Skin epidermis (tissue), 12 donors: Measurements from ENCODE around the gene ASIC2.

Source experiments
- H3K27ac ChIP-seq, 21 experiments: fragments of 200-600 bp; sonication (generic) in 11 of 21; one replicate each; pipeline ENCODE4 v1.5.0; 2020; ENCODE audit warnings: mild to moderate bottlenecking in 3 of 21, inconsistent platforms in 2 of 21, moderate library complexity in 2 of 21
- H3K4me3 ChIP-seq, 7 experiments: fragments of 200-600 bp; sonication (generic) in 2 of 7; one replicate each; pipeline ENCODE4 v1.5.0; 2020; ENCODE audit warnings: inconsistent platforms in 2 of 7, mild to moderate bottlenecking in 2 of 7, moderate library complexity in 1 of 7

ASIC2 gene

DNA sequence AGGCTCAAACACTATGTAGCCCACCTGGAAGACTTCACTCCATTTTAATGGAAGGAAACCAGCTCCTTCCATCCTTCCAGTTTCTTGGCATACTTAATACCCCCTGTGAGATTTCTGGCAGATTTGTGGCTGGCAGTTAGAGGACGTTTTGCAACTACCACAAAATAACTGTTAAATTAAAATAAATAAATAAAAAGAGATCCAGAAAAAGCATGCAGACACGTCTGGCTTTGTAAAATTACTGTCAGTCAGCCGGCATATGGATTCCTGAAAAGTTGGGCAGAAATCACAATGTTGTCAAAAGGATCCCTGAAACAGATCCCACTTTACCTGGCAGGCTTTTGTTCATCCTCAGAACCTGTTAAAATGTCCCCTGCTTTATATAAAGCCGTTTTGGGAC lies 113.9 kb downstream of the ASIC2 start:
- Histone ChIP-seq H3K4me3 (no peak overlapping the region), H3K27ac (no peak overlapping the region)

- no peak overlapping the region for H3K27ac ChIP-seq
- no peak overlapping the region for H3K4me3 ChIP-seq
These were observed 114.4 kb downstream of the ASIC2 start for GRCh38 chr17:33178681-33179080.

- H3K4me3 ChIP-seq: no peak overlapping the region
- no peak overlapping the region for H3K27ac ChIP-seq
These were observed 117.5 kb downstream of the ASIC2 start for GRCh38 chr17:33175562-33175961.

DNA sequence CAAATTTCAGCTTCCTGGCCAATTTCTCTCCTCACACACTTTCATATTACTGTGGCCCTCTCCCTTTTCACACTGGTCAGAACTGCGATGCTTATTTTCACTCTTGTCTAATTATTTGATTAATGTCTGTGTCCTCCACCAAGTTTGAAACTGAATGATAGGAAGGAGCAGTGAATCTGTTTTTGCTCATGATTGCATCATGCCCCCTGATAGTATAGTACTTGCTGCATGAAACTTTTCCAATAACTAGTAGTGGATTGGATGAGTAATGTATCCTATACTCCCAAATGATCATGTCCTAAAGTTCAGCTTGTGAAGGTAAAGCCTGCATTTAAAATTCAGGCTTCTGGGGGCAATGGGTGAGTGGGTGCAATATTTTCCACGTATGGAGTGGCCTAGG lies 121.2 kb downstream of the ASIC2 start:
- no peak overlapping the region for H3K4me3 ChIP-seq
- no peak overlapping the region for H3K27ac ChIP-seq

- H3K4me3 ChIP-seq: no peak overlapping the region
- H3K27ac ChIP-seq: no peak overlapping the region
These were observed 123.4 kb downstream of the ASIC2 start for GRCh38 chr17:33169580-33170285.

DNA sequence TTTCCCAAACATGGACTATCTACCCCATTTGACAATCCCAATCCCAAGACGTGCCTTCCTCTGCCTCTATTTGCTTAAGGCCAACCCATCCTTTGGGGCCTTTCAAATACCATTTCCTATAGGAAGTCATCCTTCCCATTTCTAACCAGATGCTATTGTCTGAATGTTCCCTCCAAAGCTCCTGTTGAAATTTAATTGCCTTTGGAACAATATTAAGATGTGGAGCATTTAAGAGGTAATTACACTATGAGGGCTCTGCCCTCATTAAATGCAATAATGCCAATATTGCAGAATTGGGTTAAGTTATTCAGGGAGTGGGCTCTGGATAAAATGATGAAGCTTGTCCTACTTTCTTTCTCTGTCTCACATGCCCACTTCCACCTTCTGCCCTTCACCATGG lies 125.4 kb downstream of the ASIC2 start:
- Histone ChIP-seq H3K27ac (no peak overlapping the region), H3K4me3 (no peak overlapping the region)

GRCh38 chr17:33166472-33166871 lies 126.6 kb downstream of the ASIC2 start:
- Histone ChIP-seq H3K27ac (no peak overlapping the region), H3K4me3 (no peak overlapping the region)

- H3K4me3 ChIP-seq: no peak overlapping the region
- H3K27ac ChIP-seq: no peak overlapping the region
These were observed 128.8 kb downstream of the ASIC2 start for GRCh38 chr17:33164169-33164881.

DNA sequence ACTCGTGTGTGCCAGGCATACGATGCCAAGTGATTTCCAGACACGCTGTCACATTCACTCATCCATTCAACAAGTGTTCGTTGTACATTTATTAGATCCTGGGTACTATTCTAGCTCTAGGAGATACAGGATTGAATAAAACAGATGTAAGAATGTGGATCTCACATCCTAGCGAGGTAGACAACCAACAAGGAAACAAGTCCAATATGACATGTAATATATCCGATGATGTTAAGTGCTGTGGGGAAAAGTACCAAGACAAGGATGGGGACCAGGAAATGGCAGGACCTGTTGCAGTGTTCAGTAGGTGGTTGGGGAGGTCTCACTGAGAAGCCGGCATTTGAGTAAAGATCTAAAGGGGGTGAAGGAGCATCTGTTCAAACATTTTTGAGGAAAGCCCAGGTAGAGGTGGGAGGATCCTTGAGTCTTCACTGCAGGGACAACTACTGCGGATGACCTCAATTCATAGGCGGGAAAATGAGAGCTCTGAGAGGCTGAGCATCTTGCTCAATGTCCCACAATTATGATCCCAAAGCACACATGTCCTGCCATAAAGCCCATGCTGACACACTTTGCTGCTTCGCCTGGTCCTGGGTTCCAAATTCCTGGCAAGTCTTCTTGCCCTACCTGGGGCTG lies 129.4 kb downstream of the ASIC2 start:
- no peak overlapping the region for H3K27ac ChIP-seq
- H3K4me3 ChIP-seq: no peak overlapping the region

DNA sequence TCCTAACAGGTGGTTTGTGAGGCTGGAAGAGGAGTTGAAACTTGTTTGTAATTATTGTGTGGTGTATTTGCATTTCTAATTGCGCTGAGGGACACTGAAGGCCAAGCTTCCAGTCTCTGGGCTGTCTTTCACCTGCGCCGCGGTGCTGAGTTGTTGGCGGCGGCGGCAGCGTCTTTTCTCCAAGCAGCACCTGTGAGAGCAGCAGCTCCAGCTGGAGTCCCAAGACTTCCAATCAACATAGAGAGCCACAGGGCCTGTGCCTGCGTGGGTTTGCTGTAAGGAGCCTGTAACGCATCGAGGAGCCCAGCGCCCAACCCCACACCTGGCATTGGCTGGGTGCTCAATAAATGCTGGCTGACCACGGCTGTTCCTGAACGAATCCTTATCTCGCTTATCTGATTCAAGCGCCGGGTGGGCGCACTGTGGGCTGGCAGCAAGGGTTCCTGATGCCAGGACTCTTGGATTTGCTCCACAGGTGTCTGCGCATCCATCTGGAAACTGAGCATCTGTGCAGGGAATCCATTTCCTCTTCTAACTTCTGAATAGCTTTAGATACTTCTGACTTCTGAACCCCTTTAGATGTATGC lies 138.1 kb downstream of the ASIC2 start:
- H3K27ac ChIP-seq: no peak overlapping the region
- H3K4me3 ChIP-seq: no peak overlapping the region

- Histone ChIP-seq H3K4me3 (no peak overlapping the region), H3K27ac (no peak overlapping the region)
These were observed 140.3 kb downstream of the ASIC2 start for GRCh38 chr17:33152783-33153182.

GRCh38 chr17:33151565-33151964 lies 141.5 kb downstream of the ASIC2 start:
- H3K4me3 ChIP-seq: no peak overlapping the region

GRCh38 chr17:33145941-33146340 lies 147.2 kb downstream of the ASIC2 start:
- Histone ChIP-seq H3K4me3 (no peak overlapping the region), H3K27ac (no peak overlapping the region)

More at GRCh38 chr17:33151565-33151964, 141.5 kb downstream of the ASIC2 start:
- H3K27ac ChIP-seq: no peak overlapping the region

GRCh38 chr17:33144837-33145236 lies 148.3 kb downstream of the ASIC2 start:
- Histone ChIP-seq H3K27ac (no peak overlapping the region), H3K4me3 (no peak overlapping the region)

DNA sequence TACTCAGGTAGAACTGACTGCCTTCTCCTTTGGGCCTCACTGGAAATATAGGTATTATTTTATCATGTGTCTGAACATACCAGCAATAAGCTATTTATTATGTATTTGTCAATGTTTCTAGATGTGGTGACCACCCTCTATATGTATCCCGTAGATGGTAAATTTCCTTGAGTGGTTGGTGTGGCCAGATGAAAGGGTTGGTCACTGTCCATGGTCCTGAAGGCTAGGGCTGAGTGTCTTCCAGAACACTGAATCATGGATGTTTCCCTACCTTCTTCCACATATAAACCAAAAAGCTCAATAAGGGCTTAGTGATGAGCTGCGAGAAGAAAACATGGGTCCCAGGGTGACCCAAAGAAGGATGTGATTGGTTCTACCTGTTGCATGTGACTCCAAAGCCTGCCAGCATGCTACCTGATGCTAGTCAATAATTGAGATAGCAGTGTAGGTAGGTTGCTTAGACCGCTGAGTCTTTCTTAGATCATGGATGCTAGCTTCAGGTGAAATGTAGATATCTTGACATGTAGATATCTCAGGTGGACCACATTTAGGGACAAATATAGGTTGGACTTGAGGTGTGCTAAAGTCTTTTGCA lies 150.3 kb downstream of the ASIC2 start:
- Histone ChIP-seq H3K27ac (no peak overlapping the region), H3K4me3 (no peak overlapping the region)

DNA sequence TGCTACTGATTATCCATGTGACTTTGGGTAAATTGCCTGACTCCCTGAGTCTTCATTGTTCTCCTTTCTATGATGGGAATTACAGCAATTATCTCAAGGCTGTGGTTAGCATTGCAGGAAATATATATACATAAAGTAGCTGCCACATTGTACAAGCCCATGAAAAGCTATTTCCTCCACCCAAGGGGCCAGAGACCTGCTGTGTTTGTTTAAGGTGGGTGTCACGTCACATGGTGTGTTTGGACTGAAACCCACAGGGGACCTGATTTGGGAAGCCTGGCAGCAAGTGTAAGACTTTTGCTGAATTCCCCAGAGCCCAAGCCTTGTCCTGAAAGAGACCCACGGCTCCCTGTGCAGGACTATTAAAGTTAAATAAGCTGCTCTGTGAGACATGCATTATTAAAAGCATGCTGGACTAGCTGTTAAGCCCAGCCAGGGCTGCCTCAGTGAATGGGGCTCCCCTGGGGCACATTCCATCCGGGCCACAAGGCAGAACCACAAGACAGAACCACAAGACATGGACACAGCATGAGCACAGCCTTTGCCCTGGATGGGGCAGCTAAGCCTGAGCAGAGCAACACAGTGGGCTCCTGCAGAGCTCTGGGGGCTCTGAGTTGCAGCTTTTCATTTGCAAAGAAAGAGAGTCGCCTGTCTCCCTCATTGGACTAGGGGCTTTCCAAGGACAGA lies 152.5 kb downstream of the ASIC2 start:
- Histone ChIP-seq H3K27ac (no peak overlapping the region), H3K4me3 (no peak overlapping the region)

DNA sequence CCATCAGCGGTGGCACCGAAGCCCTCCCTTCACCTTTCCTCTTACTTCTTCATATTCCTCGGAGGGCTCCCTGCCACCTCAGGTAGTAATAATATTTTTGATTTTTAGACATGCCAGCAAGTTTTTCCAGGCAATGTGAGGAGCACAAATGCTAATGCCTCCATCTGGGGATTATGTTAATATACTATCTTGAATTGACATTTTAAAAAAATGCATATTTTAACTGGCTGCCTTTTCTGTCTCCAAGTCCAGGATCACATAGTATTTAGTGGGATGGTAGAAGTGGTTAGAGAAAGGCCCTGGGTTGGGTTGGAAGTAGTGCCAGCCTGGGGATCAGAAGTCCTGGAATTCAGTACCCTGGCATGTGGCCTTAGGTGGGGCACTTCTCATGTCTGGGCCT lies 154.5 kb downstream of the ASIC2 start:
- H3K4me3 ChIP-seq: no peak overlapping the region
- H3K27ac ChIP-seq: no peak overlapping the region

DNA sequence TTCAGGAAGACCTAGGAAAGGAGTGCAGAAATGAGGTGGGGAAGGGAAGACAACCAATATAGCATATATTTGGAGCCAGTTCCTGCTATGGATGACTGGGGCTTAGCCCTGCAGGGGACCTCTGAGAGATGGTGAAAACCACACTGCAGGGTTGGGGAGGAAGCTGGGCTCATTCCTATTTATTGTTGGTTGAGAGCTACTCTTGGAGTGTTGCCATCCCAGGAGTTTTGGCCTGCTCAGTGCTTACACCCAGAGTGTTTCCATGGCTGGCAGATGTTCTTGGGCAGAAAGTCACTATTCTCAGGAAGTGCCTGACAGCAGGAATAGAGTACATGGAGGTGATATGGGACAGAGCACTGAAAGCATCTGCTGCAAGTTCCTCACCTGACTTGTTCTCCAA lies 155.7 kb downstream of the ASIC2 start:
- no peak overlapping the region for H3K27ac ChIP-seq
- no peak overlapping the region for H3K4me3 ChIP-seq

DNA sequence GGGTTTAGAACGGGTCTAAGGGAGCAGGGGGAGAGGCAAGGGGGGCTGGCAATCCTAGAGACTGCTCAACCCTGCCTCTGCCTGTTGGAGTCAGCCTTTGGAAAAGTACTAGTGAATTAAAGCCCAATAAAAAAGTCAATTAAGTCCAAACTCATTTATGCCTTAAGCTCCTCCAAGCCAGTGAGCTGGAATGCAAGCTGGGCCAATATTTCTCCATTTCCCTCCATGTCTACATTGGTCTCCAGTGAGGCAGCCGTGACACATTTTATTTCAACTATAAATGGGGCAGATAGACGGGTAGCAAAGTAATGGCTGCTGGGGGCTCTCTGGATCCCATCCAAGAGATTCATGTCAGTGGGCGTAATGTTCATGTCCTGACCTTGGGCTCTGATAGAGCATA lies 157.4 kb downstream of the ASIC2 start:
- Histone ChIP-seq H3K4me3 (no peak overlapping the region), H3K27ac (no peak overlapping the region)

DNA sequence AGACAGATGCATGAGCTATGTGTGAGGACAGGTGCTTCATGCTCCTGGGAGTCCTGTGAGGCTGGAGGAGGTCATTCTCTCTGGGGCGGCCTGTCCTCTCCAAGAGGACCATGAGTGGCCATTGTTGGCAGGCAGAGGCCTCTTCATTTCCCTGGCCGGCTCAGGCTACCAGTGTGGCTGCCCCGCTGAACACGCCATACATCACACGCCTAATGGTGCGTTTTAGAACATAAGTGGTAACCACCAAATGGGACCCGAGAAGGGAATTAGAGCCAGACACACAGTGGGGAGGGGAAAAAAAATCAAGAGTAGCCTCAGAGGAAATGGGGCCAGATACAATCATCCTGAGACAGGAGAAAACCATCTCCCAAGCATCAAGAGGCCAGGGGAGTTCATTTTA lies 161.5 kb downstream of the ASIC2 start:
- H3K27ac ChIP-seq: no peak overlapping the region
- H3K4me3 ChIP-seq: no peak overlapping the region
